Activated T-cell treated with anti-CD3 and anti-CD28 coated beads, Interleukin-2, amount 50 U/mL, for 4 hours (primary cell): ENCODE data around the gene MAP3K5. TPM values are rescaled to one million over a fixed set of nuclear protein-coding genes. Genes with fewer than 3 reads are reported as not detected.
"Not testable (repeated sequence)": the region's sequence is repeated elsewhere in the genome, so short reads cannot be mapped to it uniquely, and the experiment has no call there.

Source experiments
- ATAC-seq, 2 donors: fragments of 200-7000 bp; cut with Tn5 transposase; one replicate each; pipeline ENCODE4 v1.10.0; 2021
- DNase-seq: peaks from one replicate; pipeline ENCODE4 v3.0.0-alpha.2; 2020
- H3K27me3 Mint-ChIP-seq: one replicate; pipeline ENCODE4 v1.8.0; 2021; ENCODE audit warnings: low read depth, mixed read lengths
- H3K36me3 Mint-ChIP-seq: one replicate; pipeline ENCODE4 v1.8.0; 2022; ENCODE audit warnings: mixed read lengths; ENCODE audit not compliant: insufficient read depth
- H3K4me1 Mint-ChIP-seq: one replicate; pipeline ENCODE4 v1.8.0; 2021; ENCODE audit warnings: low read depth, mixed read lengths
- H3K4me3 Mint-ChIP-seq: one replicate; pipeline ENCODE4 v1.8.0; 2021; ENCODE audit warnings: mild to moderate bottlenecking, moderate library complexity, mixed read lengths
- H3K9me3 Mint-ChIP-seq: one replicate; pipeline ENCODE4 v1.8.0; 2021; ENCODE audit warnings: mixed read lengths
- total RNA-seq, 3 donors: library from RNA; stranded (reverse); gene quantifications; one replicate each; pipeline ENCODE4 v1.2.1, GENCODE V29; 2021

Gene MAP3K5
- total RNA-seq, 3 donors from 2014 or later, result 5.7 to 10.5 (median 7.9) TPM

DNA sequence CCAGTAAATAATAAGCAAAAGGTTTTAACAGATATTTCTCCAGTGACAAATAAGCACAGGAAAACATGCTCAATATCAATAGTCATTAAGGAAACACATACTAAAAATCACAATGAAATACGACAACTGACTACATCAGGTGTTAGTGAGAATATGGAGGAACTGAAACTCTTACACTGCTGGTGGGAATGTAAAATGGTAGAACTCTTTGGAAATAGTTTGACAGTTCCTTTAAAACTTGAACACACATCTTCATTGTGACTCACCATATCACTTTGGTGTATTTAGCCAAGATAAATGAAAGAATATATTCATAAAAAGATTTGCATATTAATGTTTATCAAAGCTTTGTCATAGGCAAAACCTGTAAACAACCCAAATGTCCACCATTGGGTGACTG lies 11.3 kb upstream of the MAP3K5 start:
- peaks cover 4% of the 10 kb centered on the region for H3K27me3 Mint-ChIP-seq
- no peaks in the 10 kb centered on the region for H3K9me3 Mint-ChIP-seq
- ATAC-seq (no peak), DNase-seq (no peak)
- no peaks in the 10 kb centered on the region for H3K36me3 Mint-ChIP-seq
- H3K4me1 Mint-ChIP-seq, result no peaks in the 10 kb centered on the region
- no peak overlapping the region for H3K4me3 Mint-ChIP-seq

DNA sequence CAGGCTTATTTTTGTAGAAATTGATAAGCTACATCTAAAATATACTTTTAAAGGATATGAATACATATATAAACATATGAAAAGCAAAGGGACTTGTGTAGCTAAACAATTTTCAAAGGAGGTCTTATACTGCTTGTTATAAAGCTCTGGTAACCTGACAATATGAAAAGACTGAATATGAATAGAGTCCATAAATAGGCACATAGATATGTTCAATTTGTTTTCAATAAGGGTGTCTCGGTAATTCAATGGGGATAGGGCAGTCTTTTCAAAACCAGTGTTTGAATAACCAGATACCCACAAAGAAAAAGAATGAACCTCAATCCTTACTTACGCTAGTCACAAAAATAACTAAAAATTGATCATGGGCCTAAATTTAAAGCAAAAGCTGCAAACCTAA lies 9.3 kb upstream of the MAP3K5 start:
- no peaks in the 10 kb centered on the region for H3K4me1 Mint-ChIP-seq
- ATAC-seq (no peak), DNase-seq (no peak)
- H3K9me3 Mint-ChIP-seq, result no peaks in the 10 kb centered on the region
- peaks cover 4% of the 10 kb centered on the region for H3K27me3 Mint-ChIP-seq
- no peak overlapping the region for H3K4me3 Mint-ChIP-seq
- H3K36me3 Mint-ChIP-seq, result no peaks in the 10 kb centered on the region

DNA sequence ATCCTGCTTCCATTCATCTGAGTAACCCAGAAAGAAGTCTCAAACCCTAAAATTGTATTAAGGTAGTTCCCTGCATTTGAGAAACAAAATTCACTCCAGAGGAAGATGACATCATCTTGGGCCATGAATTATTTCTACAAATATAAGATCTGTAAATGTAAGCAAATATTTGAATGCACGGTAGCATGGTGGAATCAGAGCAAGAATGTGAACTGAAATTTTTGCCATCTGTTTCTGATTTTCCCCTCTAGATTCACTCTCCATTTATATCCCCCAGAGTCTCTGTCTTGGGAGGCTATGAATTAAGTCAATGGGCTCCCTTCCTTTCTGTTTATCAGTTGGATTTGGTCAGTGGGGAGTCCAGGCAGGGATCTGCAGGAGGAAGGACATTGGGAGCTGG lies 5.8 kb upstream of the MAP3K5 start:
- Mint-ChIP-seq H3K36me3 (no peaks in the 10 kb centered on the region), H3K4me3 (no peak overlapping the region), H3K4me1 (peaks cover 5% of the 10 kb centered on the region), H3K27me3 (peaks cover 4% of the 10 kb centered on the region), H3K9me3 (no peaks in the 10 kb centered on the region)
- no peak for DNase-seq
- ATAC-seq, result no peak

DNA sequence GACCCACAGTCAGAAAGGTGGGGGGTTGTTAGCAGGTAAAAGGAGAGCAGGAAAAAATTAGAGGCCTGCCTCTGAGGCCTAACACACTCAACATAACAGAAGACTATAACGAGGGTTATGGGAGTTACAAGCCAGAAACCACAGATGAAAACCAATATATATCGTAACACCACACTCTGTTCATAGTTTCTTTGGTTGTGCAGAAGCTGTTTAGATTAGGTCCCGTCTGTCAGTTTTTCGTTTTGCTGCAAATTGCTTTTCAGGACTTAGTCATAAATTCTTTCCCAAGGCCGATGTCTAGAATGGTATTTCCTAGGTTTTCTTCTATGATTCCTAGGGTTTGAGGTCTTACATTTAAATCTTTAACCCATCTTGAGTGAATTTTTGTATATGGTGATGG lies 3.7 kb upstream of the MAP3K5 start:
- peaks cover 10% of the 10 kb centered on the region for H3K4me1 Mint-ChIP-seq
- no peak for DNase-seq
- no peaks in the 10 kb centered on the region for H3K27me3 Mint-ChIP-seq
- H3K9me3 Mint-ChIP-seq, result no peaks in the 10 kb centered on the region
- H3K4me3 Mint-ChIP-seq, result no peak overlapping the region
- no peak for ATAC-seq
- H3K36me3 Mint-ChIP-seq, result no peaks in the 10 kb centered on the region

DNA sequence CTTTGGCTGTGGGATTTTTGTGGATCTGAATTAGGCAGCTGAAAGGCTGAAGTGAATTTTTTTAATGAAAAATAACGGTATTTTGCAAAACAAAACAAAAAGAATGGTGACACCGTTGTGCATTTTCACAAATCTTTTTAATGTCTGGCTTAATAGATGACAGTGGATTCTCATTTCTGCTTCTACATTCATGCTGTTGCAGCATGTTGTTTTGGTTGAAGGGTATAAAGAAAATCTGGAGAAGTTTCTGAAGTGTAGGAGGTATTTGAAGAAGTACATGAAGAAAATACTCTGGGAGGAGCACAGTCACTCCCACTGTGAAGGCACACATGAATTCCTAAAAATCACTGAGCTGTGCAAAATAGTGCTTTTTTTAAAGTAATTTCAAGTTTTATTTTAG lies 3.1 kb upstream of the MAP3K5 start:
- Mint-ChIP-seq H3K4me1 (peaks cover 17% of the 10 kb centered on the region), H3K27me3 (no peaks in the 10 kb centered on the region), H3K9me3 (no peaks in the 10 kb centered on the region), H3K4me3 (no peak overlapping the region), H3K36me3 (no peaks in the 10 kb centered on the region)
- ATAC-seq, result no peak
- DNase-seq, result no peak

DNA sequence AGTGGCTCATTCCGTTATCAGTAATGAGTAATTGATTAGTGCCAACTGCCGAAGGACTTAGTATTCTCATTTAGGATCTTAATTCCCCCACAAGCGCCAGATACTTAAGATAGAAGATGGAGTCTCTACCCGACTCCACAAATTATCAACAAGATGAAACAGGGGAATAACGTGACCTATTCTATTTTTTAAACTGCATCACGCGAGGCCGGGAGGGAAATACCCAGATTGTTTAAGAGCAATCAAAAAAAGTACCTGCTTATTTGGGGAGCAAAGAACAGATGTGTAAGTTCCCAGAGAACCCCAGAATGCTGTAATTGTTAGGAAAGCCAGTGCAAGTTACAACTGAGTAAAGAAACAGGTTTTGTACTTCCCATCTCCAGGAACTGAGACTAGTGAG lies 1.1 kb upstream of the MAP3K5 start:
- Mint-ChIP-seq H3K27me3 (no peaks in the 10 kb centered on the region), H3K4me1 (peaks cover 34% of the 10 kb centered on the region), H3K9me3 (no peaks in the 10 kb centered on the region), H3K36me3 (peaks cover 3% of the 10 kb centered on the region), H3K4me3 (peak overlapping the region; percentile 94)
- no peak for ATAC-seq
- DNase-seq, result no peak

DNA sequence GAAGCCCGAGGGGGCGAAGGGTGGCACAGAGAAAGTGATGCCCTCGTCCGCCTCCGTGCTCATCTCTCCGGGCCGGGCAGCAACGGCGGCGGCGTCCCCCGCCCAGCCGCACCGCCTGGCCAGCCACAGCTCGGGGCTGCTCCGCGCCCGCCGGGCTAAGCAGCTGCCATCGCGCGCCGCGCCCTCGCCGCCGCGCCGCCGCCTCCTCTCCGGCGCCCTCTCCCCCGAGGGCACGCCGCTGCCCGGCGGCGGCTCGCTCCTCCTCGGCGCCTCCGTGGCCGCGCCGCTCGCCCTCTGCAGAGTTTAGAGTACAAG lies 225 bp downstream of the MAP3K5 start:
- Mint-ChIP-seq H3K36me3 (peaks cover 3% of the 10 kb centered on the region), H3K4me3 (peak overlapping the region; percentile 94), H3K4me1 (peaks cover 47% of the 10 kb centered on the region), H3K9me3 (no peaks in the 10 kb centered on the region), H3K27me3 (no peaks in the 10 kb centered on the region)
- DNase-seq (no peak), ATAC-seq (peak; percentile 20 to 26)

DNA sequence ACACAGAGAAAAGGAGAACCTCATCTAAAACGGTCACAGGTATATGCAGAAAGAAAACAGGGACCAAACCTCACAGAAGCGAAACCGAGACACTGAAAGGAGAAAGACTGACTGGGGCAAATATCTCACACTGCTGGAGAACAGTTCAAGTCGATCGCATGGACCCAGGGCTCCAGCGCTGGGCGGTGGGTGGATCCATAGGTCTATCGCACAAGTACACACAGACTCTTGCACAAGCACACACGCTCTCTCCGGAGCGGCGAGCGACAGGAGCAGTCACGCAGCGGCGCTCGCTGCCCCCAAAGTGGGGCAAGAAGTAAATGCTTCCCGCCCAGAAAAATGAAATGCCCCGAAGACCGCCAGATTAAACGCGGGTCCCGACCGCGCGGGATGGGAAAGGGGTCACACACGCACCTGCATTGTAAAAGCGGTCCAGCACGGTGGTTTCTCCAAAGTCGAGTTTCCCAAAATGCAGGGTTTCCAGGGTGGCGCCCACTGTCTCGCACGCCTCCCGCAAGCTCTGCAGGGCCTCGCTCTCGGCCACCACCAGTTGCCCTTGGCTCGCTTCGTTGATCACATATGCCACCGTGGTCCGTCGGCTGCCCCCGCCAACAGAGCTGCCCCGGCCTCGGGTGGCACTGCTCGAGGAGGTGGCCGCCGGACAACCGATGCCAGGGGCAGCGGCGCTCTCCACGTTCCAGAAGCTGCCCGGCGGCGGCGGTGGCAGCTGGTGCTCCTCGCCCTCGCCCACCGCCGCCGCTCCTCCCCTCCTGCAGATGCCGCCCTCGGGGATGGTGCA lies 782 bp downstream of the MAP3K5 start:
- ATAC-seq (peak; percentile 3 to 9), DNase-seq (peak; percentile 44)
- Mint-ChIP-seq H3K9me3 (no peaks in the 10 kb centered on the region), H3K4me1 (peaks cover 51% of the 10 kb centered on the region), H3K36me3 (peaks cover 3% of the 10 kb centered on the region), H3K27me3 (no peaks in the 10 kb centered on the region), H3K4me3 (peak overlapping the region; percentile 94)

DNA sequence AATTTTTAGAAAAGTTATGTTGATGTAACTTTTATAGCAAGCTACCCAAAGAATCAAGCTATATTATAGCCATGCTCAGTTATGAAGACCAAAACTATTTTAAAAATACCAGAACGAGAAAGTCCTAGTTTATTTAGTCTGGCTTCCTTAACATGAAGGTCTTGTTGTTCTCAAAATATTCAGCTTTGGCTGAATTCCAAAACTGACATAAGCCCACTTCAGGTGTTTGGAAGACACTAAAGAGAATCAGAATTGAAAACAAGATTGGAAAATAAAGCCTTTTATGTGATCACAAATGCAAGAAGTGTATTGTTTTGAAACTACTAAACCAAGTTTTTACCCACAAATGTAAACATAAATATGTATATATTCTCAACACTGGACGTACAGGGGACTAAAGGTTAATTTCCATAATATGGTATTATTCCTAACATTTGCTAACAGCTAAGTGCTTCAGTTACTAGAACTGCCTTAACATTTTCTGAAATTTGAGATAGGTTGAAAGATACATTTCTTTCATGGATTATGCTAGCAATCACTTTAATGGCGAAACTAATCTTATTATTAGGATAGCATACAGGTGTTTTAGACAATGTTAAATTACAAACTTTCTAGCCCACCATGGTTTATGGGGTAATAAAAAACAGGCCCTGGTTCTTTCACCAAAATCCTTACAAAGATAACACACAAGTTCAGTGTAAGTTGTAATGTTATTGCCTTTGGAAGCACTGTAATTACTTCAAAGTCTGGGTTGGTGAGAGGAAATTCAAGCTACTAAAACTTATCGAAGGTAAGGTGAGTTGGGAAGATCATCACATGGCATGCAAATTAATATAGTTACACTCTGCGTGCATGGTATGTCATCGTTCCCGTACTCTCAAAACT lies 1.6 kb downstream of the MAP3K5 start:
- Mint-ChIP-seq H3K9me3 (no peaks in the 10 kb centered on the region), H3K4me1 (peaks cover 58% of the 10 kb centered on the region), H3K4me3 (peak overlapping the region; percentile 94), H3K27me3 (no peaks in the 10 kb centered on the region), H3K36me3 (peaks cover 3% of the 10 kb centered on the region)
- no peak for DNase-seq
- no peak for ATAC-seq

DNA sequence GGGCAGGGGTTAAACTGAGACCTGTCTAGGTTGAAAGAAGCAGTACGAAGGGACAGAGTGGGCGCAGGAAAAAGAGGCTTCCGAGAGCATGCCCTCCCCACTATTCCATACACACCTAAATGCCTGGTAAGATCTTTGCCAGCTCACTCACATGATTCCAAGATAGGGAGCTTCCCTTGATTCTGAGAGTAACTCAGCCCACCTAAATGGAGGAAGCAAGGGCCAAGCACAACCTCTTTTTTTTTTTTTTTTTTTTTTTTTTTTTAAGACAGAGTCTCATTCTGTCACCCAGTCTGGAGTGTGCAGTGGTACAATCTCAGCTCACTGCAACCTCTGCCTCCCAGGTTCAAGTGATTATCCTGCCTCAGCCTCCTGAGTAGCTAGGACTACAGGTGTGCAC lies 2.8 kb downstream of the MAP3K5 start:
- H3K4me1 Mint-ChIP-seq, result peaks cover 70% of the 10 kb centered on the region
- not testable (repeated sequence) for DNase-seq, H3K9me3 Mint-ChIP-seq, H3K27me3 Mint-ChIP-seq, ATAC-seq, H3K36me3 Mint-ChIP-seq
- H3K4me3 Mint-ChIP-seq, result peak overlapping the region; percentile 94

DNA sequence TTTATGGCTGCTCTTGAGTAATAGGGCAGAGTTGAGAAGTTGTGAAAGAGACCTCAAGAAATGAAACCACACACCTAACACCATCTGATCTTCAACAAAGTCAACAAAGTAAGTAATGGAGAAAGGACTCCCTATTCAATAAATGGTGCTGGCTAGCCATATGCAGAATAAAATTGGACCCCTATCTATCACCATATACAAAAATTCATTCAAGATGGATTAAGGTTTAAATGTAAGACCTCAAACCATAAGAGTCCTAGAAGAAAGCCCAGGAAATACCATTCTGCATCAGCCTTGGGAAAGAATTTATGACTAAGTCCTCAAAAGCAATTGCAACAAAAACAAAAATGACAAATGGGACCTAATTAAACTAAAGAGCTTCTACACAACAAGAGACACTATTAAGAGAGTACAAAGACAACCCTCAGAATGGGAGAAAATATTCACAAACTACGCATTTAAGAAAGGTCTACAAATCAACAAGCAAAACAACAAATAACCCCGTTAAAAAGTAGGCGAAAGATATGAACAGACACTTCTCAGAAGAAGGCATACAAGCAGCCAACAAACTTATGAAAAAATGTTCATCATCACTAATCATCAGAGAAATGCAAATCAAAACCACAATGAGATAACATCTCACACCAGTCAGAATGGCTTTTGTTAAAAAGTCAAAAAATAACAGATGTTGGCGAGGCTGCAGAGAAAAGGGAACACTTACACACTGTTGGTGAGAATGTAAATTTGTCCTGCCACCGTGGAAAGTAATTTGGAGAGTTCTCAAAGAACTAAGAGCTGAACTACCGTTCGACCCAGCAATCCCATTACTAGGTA lies 4.0 kb downstream of the MAP3K5 start:
- DNase-seq, result no peak
- H3K36me3 Mint-ChIP-seq, result peaks cover 3% of the 10 kb centered on the region
- ATAC-seq, result peak in 1 of 2 donors; percentile 2
- peak overlapping the region; percentile 74 for H3K4me3 Mint-ChIP-seq
- H3K9me3 Mint-ChIP-seq, result no peaks in the 10 kb centered on the region
- peaks cover 78% of the 10 kb centered on the region for H3K4me1 Mint-ChIP-seq
- no peaks in the 10 kb centered on the region for H3K27me3 Mint-ChIP-seq

DNA sequence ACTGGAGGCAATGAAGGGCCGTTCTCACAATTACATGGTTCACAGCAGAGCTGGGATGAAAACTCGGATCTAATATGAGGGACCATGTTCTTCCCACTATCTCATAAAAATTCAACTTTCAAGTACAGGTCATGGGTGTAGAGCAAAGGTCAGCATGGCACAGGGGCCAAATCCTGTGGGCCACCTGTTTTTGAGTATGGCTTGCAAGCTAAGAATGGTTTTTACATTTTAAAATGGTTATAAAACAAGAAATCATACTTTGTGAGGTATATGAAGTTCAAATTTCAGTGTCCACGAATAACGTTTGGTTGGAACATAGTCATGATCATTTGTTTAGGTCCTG lies 4.6 kb downstream of the MAP3K5 start:
- H3K9me3 Mint-ChIP-seq, result no peaks in the 10 kb centered on the region
- peaks cover 3% of the 10 kb centered on the region for H3K36me3 Mint-ChIP-seq
- no peaks in the 10 kb centered on the region for H3K27me3 Mint-ChIP-seq
- peaks cover 81% of the 10 kb centered on the region for H3K4me1 Mint-ChIP-seq
- DNase-seq, result no peak
- H3K4me3 Mint-ChIP-seq, result peak overlapping the region; percentile 74
- no peak for ATAC-seq

DNA sequence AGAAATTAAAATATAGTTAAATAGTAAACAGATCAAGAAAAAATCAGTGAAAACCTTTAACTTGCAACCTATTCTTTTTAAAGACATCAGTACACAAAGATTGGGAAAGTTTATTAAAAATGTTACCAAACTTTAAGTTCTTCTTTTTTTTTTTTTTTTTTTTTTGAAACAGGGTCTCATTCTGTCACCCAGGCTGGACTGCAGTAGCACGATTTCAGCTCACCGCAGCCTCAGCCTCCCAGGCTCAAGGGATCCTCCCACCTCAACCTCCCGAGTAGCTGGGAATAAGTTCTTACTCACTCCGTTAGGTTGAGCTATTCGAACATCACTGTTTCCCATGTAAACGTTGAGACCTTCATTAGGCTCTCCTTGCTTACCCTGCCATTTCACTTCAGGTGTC lies 5.6 kb downstream of the MAP3K5 start:
- ATAC-seq, result no peak
- H3K9me3 Mint-ChIP-seq, result no peaks in the 10 kb centered on the region
- H3K4me1 Mint-ChIP-seq, result peaks cover 88% of the 10 kb centered on the region
- no peaks in the 10 kb centered on the region for H3K27me3 Mint-ChIP-seq
- H3K4me3 Mint-ChIP-seq, result no peak overlapping the region
- H3K36me3 Mint-ChIP-seq, result peaks cover 3% of the 10 kb centered on the region
- DNase-seq, result no peak

DNA sequence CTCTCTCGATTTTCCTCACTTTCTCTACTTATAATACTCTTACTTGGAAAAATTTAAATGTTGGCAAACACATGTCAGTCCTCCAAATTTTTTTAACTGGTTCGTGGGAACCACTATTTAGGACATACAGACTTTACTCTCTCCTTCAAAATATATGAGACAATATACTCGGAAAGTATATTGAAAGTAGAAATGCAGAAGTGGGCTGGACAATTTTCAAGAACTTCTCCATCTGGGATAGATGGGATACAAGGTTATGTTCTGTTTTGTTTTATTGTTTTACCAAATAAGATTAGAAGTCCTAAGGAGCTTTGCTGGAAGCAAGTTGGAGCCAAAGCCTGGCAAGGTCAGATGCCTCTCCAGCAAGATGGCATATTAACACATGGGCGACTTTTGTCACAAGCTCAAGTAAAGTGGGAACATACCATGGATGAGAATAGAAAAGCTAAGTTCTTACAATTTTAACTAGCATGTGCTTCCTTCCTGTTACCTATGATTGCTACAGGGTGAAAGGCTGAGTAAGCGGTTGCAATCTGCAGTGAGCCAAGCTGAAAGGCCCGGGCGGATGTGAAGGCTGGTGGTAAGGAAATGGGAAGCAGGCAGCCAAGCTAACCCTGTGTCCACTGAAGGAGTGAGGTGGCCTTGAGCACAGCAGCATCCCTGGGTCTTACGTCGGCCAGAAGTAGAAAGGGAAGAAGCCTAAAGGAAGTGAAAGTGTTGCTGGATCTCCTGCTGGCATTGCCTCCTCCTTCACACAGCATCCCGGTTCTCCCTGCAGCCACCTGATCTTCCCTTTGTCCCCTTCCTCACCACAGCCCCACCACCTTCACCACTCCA lies 7.1 kb downstream of the MAP3K5 start:
- peak; percentile 19 for DNase-seq
- Mint-ChIP-seq H3K4me3 (peak overlapping the region; percentile 77), H3K27me3 (no peaks in the 10 kb centered on the region), H3K36me3 (peaks cover 3% of the 10 kb centered on the region), H3K4me1 (peaks cover 83% of the 10 kb centered on the region), H3K9me3 (no peaks in the 10 kb centered on the region)
- ATAC-seq, result peak in 1 of 2 donors; percentile 23
